GM23338 (cell line): ENCODE results near the gene MYL11. TPM values are rescaled to one million over a fixed set of nuclear protein-coding genes. Genes with fewer than 3 reads are reported as not detected.
A peak's percentile ranks its signal among the peaks of the same experiment; 100 is the strongest.

Source experiments
- ATAC-seq: fragments of 200-7000 bp; cut with Tn5 transposase; 3 replicates; pipeline ENCODE4 v1.9.1; 2020
- DNase-seq: peaks from one replicate; pipeline ENCODE4 v3.0.0-alpha.2; 2015; ENCODE audit warnings: low spot score
- H2AFZ ChIP-seq: fragments of 200-600 bp; sonication (generic); 2 replicates; pipeline ENCODE4 v1.8.0; 2016; ENCODE audit warnings: antibody characterized with exemption, mild to moderate bottlenecking, moderate library complexity
- H3F3A ChIP-seq: fragments of 200-600 bp; sonication (generic); replicated peaks from 2 replicates; pipeline ENCODE4 v1.8.0; 2017; ENCODE audit warnings: antibody characterized with exemption, mixed run types, low read depth
- H3K27ac ChIP-seq: fragments of 200-600 bp; sonication (generic); 2 replicates; pipeline ENCODE4 v1.6.1; 2016; ENCODE audit warnings: low read depth
- H3K27me3 ChIP-seq: fragments of 200-600 bp; sonication (generic); 2 replicates; pipeline ENCODE4 v1.8.0; 2016; ENCODE audit warnings: mild to moderate bottlenecking, mixed run types, moderate library complexity; ENCODE audit not compliant: insufficient read depth
- H3K36me3 ChIP-seq: fragments of 200-600 bp; sonication (generic); 2 replicates; pipeline ENCODE4 v1.8.0; 2016; ENCODE audit warnings: mild to moderate bottlenecking; ENCODE audit not compliant: insufficient read depth
- H3K4me1 ChIP-seq: fragments of 200-600 bp; sonication (generic); 2 replicates; pipeline ENCODE4 v1.8.0; 2016; ENCODE audit warnings: mild to moderate bottlenecking, moderate library complexity; ENCODE audit not compliant: insufficient read depth
- H3K4me2 ChIP-seq: fragments of 200-600 bp; sonication (generic); 2 replicates; pipeline ENCODE4 v1.7.1; 2017; ENCODE audit warnings: mixed run types
- H3K4me3 ChIP-seq: fragments of 200-600 bp; sonication (generic); 2 replicates; pipeline ENCODE4 v1.6.1; 2016; ENCODE audit warnings: mixed run types
- H3K79me2 ChIP-seq: fragments of 200-600 bp; sonication (generic); replicated peaks from 2 replicates; pipeline ENCODE4 v1.8.0; 2017; ENCODE audit warnings: mild to moderate bottlenecking; ENCODE audit not compliant: insufficient read depth
- H3K9me2 ChIP-seq: fragments of 200-600 bp; sonication (generic); 2 replicates; pipeline ENCODE4 v1.8.0; 2017; ENCODE audit not compliant: insufficient read depth
- H4K20me1 ChIP-seq: fragments of 200-600 bp; sonication (generic); replicated peaks from 2 replicates; pipeline ENCODE4 v1.8.0; 2017; ENCODE audit warnings: mild to moderate bottlenecking; ENCODE audit not compliant: insufficient read depth
- H3K27ac Mint-ChIP-seq: 2 replicates; pipeline ENCODE4 v1.8.0; 2020; ENCODE audit warnings: inconsistent platforms, mild to moderate bottlenecking, moderate library complexity, mixed read lengths
- H3K27me3 Mint-ChIP-seq: 3 replicates; pipeline ENCODE4 v1.8.0; 2022; ENCODE audit warnings: low read depth, mild to moderate bottlenecking, moderate library complexity, mixed read lengths, inconsistent platforms; ENCODE audit not compliant: insufficient read depth, poor library complexity
- H3K36me3 Mint-ChIP-seq: 3 replicates; pipeline ENCODE4 v1.8.0; 2021; ENCODE audit warnings: low read depth, mild to moderate bottlenecking, inconsistent platforms, moderate library complexity, mixed read lengths
- H3K4me1 Mint-ChIP-seq: 3 replicates; pipeline ENCODE4 v1.8.0; 2020; ENCODE audit warnings: mild to moderate bottlenecking, inconsistent platforms, mixed read lengths
- H3K4me3 Mint-ChIP-seq: 3 replicates; pipeline ENCODE4 v1.8.0; 2021; ENCODE audit warnings: moderate library complexity, mild to moderate bottlenecking, inconsistent platforms, mixed read lengths
- H3K9me3 Mint-ChIP-seq: 3 replicates; pipeline ENCODE4 v1.8.0; 2020; ENCODE audit warnings: moderate library complexity, mild to moderate bottlenecking, inconsistent platforms, mixed read lengths
- CREB1 ChIP-seq: fragments of 250-450 bp; sonication (Bioruptor Pico); IDR thresholded peaks from 2 replicates; pipeline ENCODE4 v1.5.0; 2020; ENCODE audit warnings: low read depth, mild to moderate bottlenecking, moderate library complexity
- ETS1 ChIP-seq: IDR thresholded peaks from 2 replicates; pipeline ENCODE4 v1.6.1; 2016; ENCODE audit warnings: antibody characterized with exemption
- EZH2 ChIP-seq: fragments of 200-600 bp; sonication (generic); IDR thresholded peaks from one replicate; pipeline ENCODE4 v1.8.0; 2017; ENCODE audit warnings: antibody characterized with exemption, mild to moderate bottlenecking, low read depth; ENCODE audit not compliant: unreplicated experiment
- EZH2phosphoT487 ChIP-seq: fragments of 200-600 bp; sonication (generic); IDR thresholded peaks from one replicate; pipeline ENCODE4 v1.8.1; 2018; ENCODE audit warnings: antibody characterized with exemption; ENCODE audit not compliant: unreplicated experiment
- JUNB ChIP-seq: IDR thresholded peaks from one replicate; pipeline ENCODE4 v1.6.1; 2016; ENCODE audit warnings: antibody characterized with exemption; ENCODE audit not compliant: unreplicated experiment
- POLR2AphosphoS5 ChIP-seq: IDR thresholded peaks from 2 replicates; pipeline ENCODE4 v1.6.1; 2016; ENCODE audit warnings: antibody characterized with exemption, low read depth
- STAT1 ChIP-seq: IDR thresholded peaks from one replicate; pipeline ENCODE4 v1.6.1; 2016; ENCODE audit warnings: antibody characterized with exemption; ENCODE audit not compliant: unreplicated experiment
- ZNF114 ChIP-seq: fragments of 250-450 bp; sonication (Bioruptor Pico); IDR thresholded peaks from 2 replicates; pipeline ENCODE4 v1.5.0; 2020; ENCODE audit warnings: mild to moderate bottlenecking, moderate library complexity
- ZNF331 ChIP-seq: fragments of 250-450 bp; sonication (Bioruptor Pico); IDR thresholded peaks from 2 replicates; pipeline ENCODE4 v1.5.0; 2020; ENCODE audit warnings: low read depth, mild to moderate bottlenecking, moderate library complexity
- polyA plus RNA-seq: library from polyadenylated mRNA; unstranded; fragments of >200 nt; fragmentation: Nextera tagmentation; extraction: Ambion mirVana; gene quantifications from 2 replicates; pipeline ENCODE4 v1.2.1, GENCODE V29; 2016
- total RNA-seq: library from RNA; depleted of rRNA; stranded (reverse); fragments of >200 nt; shearing (Covaris generic); gene quantifications from 2 replicates; pipeline ENCODE4 v1.2.3, GENCODE V29; 2014
- TF ChIP-seq, protein P1 (sequence below), 2 experiments: fragments of 200-600 bp in 1 of 2; sonication (generic) in 1 of 2; conservative IDR thresholded peaks; 2 replicates each; pipeline versions ENCODE4 v1.5.1 to v1.6.1; 2016 to 2017; ENCODE audit warnings: antibody characterized with exemption in 2 of 2, low read depth in 2 of 2, mild to moderate bottlenecking in 2 of 2, moderate library complexity in 1 of 2
- TF ChIP-seq, protein P2 (sequence below): IDR thresholded peaks from one replicate; pipeline ENCODE4 v1.6.1; 2018; ENCODE audit warnings: antibody characterized with exemption; ENCODE audit not compliant: unreplicated experiment

The MYL11 gene
- total and polyA plus RNA-seq, 2 experiments from 2014 or later = 3.5 TPM; not detected in 1

DNA sequence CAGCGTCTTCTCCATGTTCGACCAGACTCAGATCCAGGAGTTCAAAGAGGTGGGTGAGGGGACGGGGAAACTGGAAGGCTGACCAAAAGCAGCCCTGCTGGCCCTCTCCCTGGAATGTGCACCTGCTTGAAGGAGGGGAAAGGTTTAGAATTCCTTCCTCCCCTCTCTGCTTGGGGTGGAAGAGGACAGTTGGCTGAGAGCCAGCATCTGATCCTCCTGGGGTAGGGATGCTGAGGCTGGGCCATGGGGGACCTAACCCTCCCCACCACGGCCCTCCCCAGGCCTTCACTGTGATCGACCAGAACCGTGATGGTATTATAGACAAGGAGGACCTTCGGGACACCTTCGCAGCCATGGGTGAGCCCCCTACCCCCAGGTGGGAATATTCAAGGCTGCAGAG, 1.3 kb downstream of the MYL11 start (continued):
- no peak for TF ChIP-seq EZH2
- TF ChIP-seq STAT1 = no peak
- TF ChIP-seq ZNF114 (CRISPR knock-in tag) = no peak
- no peak for TF ChIP-seq ZNF331
- TF ChIP-seq, protein P1, sequence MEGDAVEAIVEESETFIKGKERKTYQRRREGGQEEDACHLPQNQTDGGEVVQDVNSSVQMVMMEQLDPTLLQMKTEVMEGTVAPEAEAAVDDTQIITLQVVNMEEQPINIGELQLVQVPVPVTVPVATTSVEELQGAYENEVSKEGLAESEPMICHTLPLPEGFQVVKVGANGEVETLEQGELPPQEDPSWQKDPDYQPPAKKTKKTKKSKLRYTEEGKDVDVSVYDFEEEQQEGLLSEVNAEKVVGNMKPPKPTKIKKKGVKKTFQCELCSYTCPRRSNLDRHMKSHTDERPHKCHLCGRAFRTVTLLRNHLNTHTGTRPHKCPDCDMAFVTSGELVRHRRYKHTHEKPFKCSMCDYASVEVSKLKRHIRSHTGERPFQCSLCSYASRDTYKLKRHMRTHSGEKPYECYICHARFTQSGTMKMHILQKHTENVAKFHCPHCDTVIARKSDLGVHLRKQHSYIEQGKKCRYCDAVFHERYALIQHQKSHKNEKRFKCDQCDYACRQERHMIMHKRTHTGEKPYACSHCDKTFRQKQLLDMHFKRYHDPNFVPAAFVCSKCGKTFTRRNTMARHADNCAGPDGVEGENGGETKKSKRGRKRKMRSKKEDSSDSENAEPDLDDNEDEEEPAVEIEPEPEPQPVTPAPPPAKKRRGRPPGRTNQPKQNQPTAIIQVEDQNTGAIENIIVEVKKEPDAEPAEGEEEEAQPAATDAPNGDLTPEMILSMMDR (conservative IDR thresholded peaks at IDR 0.05; ENCODE audit: low read depth in 2 of 2) = no peak
- no peak for TF ChIP-seq POLR2AphosphoS5
- TF ChIP-seq ETS1 = no peak
- no peak for TF ChIP-seq CREB1 (CRISPR knock-in tag)

GRCh38 chr16:30376461-30376902, 1.9 kb downstream of the MYL11 start:
- Histone ChIP-seq H3K27me3 (no peaks in the 10 kb centered on the region), H4K20me1 (no peaks in the 10 kb centered on the region), H3K4me1 (peaks cover 11% of the 10 kb centered on the region), H3K4me2 (peak overlapping the region; percentile 99), H3K36me3 (no peaks in the 10 kb centered on the region), H3K27ac (peak overlapping the region; percentile 100), H3K9me2 (no peaks in the 10 kb centered on the region), H3K79me2 (0 out of 2 replicates have a peak, but pooled peaks cover 4% of the 10 kb centered on the region), H3F3A (peaks cover 24% of the 10 kb centered on the region), H3K4me3 (no peak overlapping the region; the same call in 1 of the 2 replicates), H2AFZ (peak overlapping the region; percentile 83; the same call in 1 of the 2 replicates)
- no peak overlapping the region; the same call in 2 of the 3 replicates for H3K4me3 Mint-ChIP-seq
- H3K36me3 Mint-ChIP-seq = peaks cover 3% of the 10 kb centered on the region; the same call in 2 of the 3 replicates
- no peaks in the 10 kb centered on the region; the same call in none of the 3 replicates for H3K9me3 Mint-ChIP-seq
- H3K4me1 Mint-ChIP-seq = peaks cover 26% of the 10 kb centered on the region
- no peak overlapping the region for H3K27ac Mint-ChIP-seq
- peaks cover 25% of the 10 kb centered on the region for H3K27me3 Mint-ChIP-seq
- no peak for ATAC-seq
- no peak for DNase-seq
- TF ChIP-seq EZH2phosphoT487 (no peak), CREB1 (CRISPR knock-in tag) (no peak), JUNB (no peak), ETS1 (no peak), ZNF114 (CRISPR knock-in tag) (no peak), EZH2 (no peak), ZNF331 (no peak), POLR2AphosphoS5 (no peak), STAT1 (no peak)
- TF ChIP-seq, protein P1 (conservative IDR thresholded peaks at IDR 0.05; ENCODE audit: low read depth in 2 of 2) = no peak
- TF ChIP-seq, protein P2, sequence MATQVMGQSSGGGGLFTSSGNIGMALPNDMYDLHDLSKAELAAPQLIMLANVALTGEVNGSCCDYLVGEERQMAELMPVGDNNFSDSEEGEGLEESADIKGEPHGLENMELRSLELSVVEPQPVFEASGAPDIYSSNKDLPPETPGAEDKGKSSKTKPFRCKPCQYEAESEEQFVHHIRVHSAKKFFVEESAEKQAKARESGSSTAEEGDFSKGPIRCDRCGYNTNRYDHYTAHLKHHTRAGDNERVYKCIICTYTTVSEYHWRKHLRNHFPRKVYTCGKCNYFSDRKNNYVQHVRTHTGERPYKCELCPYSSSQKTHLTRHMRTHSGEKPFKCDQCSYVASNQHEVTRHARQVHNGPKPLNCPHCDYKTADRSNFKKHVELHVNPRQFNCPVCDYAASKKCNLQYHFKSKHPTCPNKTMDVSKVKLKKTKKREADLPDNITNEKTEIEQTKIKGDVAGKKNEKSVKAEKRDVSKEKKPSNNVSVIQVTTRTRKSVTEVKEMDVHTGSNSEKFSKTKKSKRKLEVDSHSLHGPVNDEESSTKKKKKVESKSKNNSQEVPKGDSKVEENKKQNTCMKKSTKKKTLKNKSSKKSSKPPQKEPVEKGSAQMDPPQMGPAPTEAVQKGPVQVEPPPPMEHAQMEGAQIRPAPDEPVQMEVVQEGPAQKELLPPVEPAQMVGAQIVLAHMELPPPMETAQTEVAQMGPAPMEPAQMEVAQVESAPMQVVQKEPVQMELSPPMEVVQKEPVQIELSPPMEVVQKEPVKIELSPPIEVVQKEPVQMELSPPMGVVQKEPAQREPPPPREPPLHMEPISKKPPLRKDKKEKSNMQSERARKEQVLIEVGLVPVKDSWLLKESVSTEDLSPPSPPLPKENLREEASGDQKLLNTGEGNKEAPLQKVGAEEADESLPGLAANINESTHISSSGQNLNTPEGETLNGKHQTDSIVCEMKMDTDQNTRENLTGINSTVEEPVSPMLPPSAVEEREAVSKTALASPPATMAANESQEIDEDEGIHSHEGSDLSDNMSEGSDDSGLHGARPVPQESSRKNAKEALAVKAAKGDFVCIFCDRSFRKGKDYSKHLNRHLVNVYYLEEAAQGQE = no peak
